ENCODE measurements around the gene AMBRA1. TPM values are rescaled to one million over a fixed set of nuclear protein-coding genes. Genes with fewer than 3 reads are reported as not detected.

AMBRA1 gene
- total and polyA plus RNA-seq, 2 donors (not counting 3 experiments of a cell fraction or from before 2014, with no cell fraction given), result 18.4 to 32.4 TPM

DNA sequence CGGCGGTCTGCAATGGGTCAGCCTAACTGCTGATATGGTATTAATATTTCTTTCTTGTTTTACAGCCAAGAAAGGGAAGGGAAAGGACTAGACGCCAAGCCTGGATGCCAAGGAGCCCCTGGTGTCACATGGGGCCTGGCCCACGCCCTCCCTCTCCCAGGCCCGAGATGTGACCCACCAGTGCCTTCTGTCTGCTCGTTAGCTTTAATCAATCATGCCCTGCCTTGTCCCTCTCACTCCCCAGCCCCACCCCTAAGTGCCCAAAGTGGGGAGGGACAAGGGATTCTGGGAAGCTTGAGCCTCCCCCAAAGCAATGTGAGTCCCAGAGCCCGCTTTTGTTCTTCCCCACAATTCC is 210.4 kb downstream of the AMBRA1 start:
- POLR2A ChIA-PET, result no interaction called here
- no peaks in the 10 kb centered on the region for H3K9me3 ChIP-seq (replicated peaks; ENCODE audit: control insufficient read depth, insufficient read depth, low read length)
- H3K36me3 ChIP-seq (ENCODE audit: control insufficient read depth in 2 of 2, extremely low read depth in 1 of 2, insufficient read depth in 2 of 2, low read length in 2 of 2), result peaks cover 0 to 3% of the 10 kb centered on the region in 2 experiments
- H3K27ac ChIP-seq (ENCODE audit: insufficient read depth, low read depth, low read length), result no peak overlapping the region
- H3K27me3 ChIP-seq (ENCODE audit: control insufficient read depth in 2 of 2, insufficient read depth in 2 of 2, low read length in 2 of 2), result peaks cover 6 to 11% of the 10 kb centered on the region in 2 experiments
- CTCF ChIA-PET, result interaction anchor here (0.6 to 1.6 kb wide), 19 partner anchors 9 to 378 kb away, joined by 3 to 27 read pairs (median 4); partner anchors contain the start of gene CHRM4
- H3K4me3 ChIP-seq (replicated peaks in 1 of 3; ENCODE audit: insufficient read depth in 1 of 3, low read depth in 1 of 3, low read length in 3 of 3), result no peak overlapping the region
- no peaks in the 10 kb centered on the region for H4K20me1 ChIP-seq (replicated peaks; ENCODE audit: control insufficient read depth, extremely low read depth, insufficient read depth, low read length)
- no peak overlapping the region for H2AFZ ChIP-seq (ENCODE audit: low read depth, low read length)
- no peaks in the 10 kb centered on the region for H3K9me1 ChIP-seq (replicated peaks; ENCODE audit: control insufficient read depth, extremely low read depth, insufficient read depth, low read length)
- dilution Hi-C loops (cut with MboI; ENCODE audit: extremely low pct_ligation_motif_present, low sequenced_read_pairs), result no loop called here
- no peaks in the 10 kb centered on the region for H3K79me2 ChIP-seq (ENCODE audit: control insufficient read depth, insufficient read depth, low read length)
- H3K4me2 ChIP-seq (ENCODE audit: insufficient read depth, low read length), result no peak overlapping the region
- FAIRE-seq (no peak), DNase-seq (ENCODE audit: low read depth, low spot score) (no peak)
- TF ChIP-seq MYC (IDR thresholded peaks at IDR 0.05; ENCODE audit: low read depth, low read length) (no peak), GATA2 (IDR thresholded peaks at IDR 0.05; ENCODE audit: insufficient read depth, insufficient read length, low read depth, low read length) (no peak), POLR2A (IDR thresholded peaks at IDR 0.05; ENCODE audit: low read depth, low read length) (no peak), FOS (IDR thresholded peaks at IDR 0.05; ENCODE audit: borderline replicate concordance, insufficient read depth, low read length) (no peak), MAX (IDR thresholded peaks at IDR 0.05; ENCODE audit: insufficient read depth, insufficient read length) (no peak), POLR2AphosphoS5 (IDR thresholded peaks at IDR 0.05; ENCODE audit: insufficient read depth, low read depth, low read length) (no peak), JUN (IDR thresholded peaks at IDR 0.05; ENCODE audit: borderline replicate concordance, insufficient read depth, insufficient read length, low read depth) (no peak), EZH2 (IDR thresholded peaks at IDR 0.05; ENCODE audit: borderline replicate concordance, low read depth, low read length, severe bottlenecking) (no peak), CTCF (IDR thresholded peaks at IDR 0.05; ENCODE audit: extremely low read depth in 1 of 2, insufficient read depth in 1 of 2, low read depth in 1 of 2, low read length in 2 of 2) (no peak)
- peaks cover 11% of the 10 kb centered on the region for H3K4me1 ChIP-seq (ENCODE audit: control insufficient read depth, extremely low read depth, insufficient read depth, low read length)
- H3K9ac ChIP-seq (replicated peaks; ENCODE audit: extremely low read depth, insufficient read depth, low read length), result no peak overlapping the region
- intact Hi-C loops (cut with micrococcal nuclease), result no loop called here
- no TSS peak for BruUV-seq (replicated peaks)
